Tibial artery (tissue), 4 donors: Measurements from ENCODE around the gene TGIF2.
"Not testable (repeated sequence)": the region's sequence is repeated elsewhere in the genome, so short reads cannot be mapped to it uniquely, and the experiment has no call there.

Experiments used
- DNase-seq, 2 donors: peaks; one replicate each; pipeline ENCODE4 v3.0.0-alpha.2; 2019
- H3K27ac ChIP-seq, 2 donors: fragments of 200-600 bp; sonication (generic) in 1 of 2; 1 replicate in 1 of 2; 2 replicates in 1 of 2; pipeline ENCODE4 v1.5.1; 2018 to 2019; ENCODE audit warnings: mild to moderate bottlenecking in 1 of 2
- H3K27me3 ChIP-seq, 2 donors: fragments of 200-600 bp; sonication (generic) in 1 of 2; one replicate each; pipeline versions ENCODE4 v1.5.1 to v1.6.0; 2016 to 2019
- H3K36me3 ChIP-seq, 3 donors: fragments of 200-600 bp; sonication (generic) in 2 of 3; one replicate each; pipeline ENCODE4 v1.5.1; 2016 to 2019; ENCODE audit warnings: mild to moderate bottlenecking in 2 of 3
- H3K4me1 ChIP-seq, 4 donors: fragments of 200-600 bp; sonication (generic) in 2 of 4; 1 replicate in 3 of 4; 2 replicates in 1 of 4; pipeline ENCODE4 v1.5.1; 2016 to 2019
- H3K4me3 ChIP-seq, 2 donors: fragments of 200-600 bp; sonication (generic) in 1 of 2; 1 replicate in 1 of 2; 2 replicates in 1 of 2; pipeline ENCODE4 v1.5.1; 2018 to 2019; ENCODE audit warnings: mild to moderate bottlenecking in 2 of 2
- H3K9me3 ChIP-seq, 3 donors: fragments of 200-600 bp; sonication (generic) in 1 of 3; one replicate each; pipeline ENCODE4 v1.5.1; 2016 to 2019
- intact Hi-C: fragments of 100-400 bp; cut with DNase I; formaldehyde crosslinking; loops from one replicate; pipeline ENCODE4 v1.15.0; 2023; ENCODE audit warnings: low total_unique reads
- TF ChIP-seq, protein P1 (sequence below), 2 experiments: fragments of 200-600 bp in 1 of 2; fragments of 450-650 bp in 1 of 2; IDR thresholded peaks; one replicate each; pipeline ENCODE4 v1.5.1; 2017 to 2019; ENCODE audit warnings: antibody characterized with exemption in 2 of 2, mild to moderate bottlenecking in 1 of 2, moderate library complexity in 1 of 2

The TGIF2 gene

DNA sequence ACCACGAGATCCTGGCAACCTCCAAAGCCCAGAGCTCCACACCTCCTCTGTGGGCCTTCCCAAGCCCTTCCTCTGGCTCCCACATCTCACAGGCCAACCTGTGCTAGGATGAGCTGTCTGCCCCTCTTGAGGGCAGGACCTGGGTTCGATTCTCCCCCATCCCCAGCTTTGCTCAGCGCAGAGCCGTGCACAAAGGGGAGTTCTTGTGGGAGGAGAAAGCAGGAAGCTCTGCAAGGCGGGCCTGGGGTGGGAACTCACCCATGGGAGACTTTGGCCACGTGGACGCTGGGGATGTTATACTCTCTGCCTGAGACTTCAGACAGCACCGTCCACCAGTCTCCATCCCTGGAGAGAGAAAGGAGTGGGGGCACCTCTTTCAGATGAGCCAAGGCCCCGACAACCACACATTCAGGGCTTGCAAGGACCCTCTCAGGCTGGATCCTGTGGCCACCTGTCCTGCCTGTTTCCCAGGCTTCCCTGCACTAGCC, 59.9 kb downstream of the TGIF2 start:
- no peaks in the 10 kb centered on the region for H3K9me3 ChIP-seq
- no peaks in the 10 kb centered on the region for H3K27me3 ChIP-seq
- no peak overlapping the region for H3K4me3 ChIP-seq
- intact Hi-C loops, result no loop called here
- no peaks in the 10 kb centered on the region for H3K36me3 ChIP-seq
- no peaks in the 10 kb centered on the region for H3K4me1 ChIP-seq
- H3K27ac ChIP-seq, result no peak overlapping the region
- DNase-seq, result no peak
- TF ChIP-seq, protein P1, sequence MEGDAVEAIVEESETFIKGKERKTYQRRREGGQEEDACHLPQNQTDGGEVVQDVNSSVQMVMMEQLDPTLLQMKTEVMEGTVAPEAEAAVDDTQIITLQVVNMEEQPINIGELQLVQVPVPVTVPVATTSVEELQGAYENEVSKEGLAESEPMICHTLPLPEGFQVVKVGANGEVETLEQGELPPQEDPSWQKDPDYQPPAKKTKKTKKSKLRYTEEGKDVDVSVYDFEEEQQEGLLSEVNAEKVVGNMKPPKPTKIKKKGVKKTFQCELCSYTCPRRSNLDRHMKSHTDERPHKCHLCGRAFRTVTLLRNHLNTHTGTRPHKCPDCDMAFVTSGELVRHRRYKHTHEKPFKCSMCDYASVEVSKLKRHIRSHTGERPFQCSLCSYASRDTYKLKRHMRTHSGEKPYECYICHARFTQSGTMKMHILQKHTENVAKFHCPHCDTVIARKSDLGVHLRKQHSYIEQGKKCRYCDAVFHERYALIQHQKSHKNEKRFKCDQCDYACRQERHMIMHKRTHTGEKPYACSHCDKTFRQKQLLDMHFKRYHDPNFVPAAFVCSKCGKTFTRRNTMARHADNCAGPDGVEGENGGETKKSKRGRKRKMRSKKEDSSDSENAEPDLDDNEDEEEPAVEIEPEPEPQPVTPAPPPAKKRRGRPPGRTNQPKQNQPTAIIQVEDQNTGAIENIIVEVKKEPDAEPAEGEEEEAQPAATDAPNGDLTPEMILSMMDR (IDR thresholded peaks at IDR 0.05), result no peak

DNA sequence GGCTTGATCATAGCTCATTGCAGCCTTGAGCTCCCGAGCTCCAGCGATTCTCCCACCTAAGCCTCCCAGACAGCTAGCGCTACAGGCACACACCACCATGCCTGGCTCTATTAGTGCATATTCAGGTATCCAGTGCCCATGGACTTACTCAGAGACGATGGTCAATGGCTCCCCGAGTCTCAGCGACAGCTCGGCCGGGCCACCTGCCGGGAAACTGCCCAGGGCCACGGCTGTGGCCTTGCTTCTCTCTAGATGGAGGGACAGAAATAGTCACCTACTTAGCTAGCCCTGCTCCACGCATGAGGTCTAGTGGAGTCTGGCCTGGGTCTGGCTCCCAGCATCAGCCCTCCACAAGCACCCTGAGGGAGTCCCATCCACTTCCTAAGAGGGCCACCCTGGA, 60.9 kb downstream of the TGIF2 start:
- TF ChIP-seq, protein P1 (IDR thresholded peaks at IDR 0.05), result no peak
- H3K36me3 ChIP-seq, result no peaks in the 10 kb centered on the region
- no peaks in the 10 kb centered on the region for H3K9me3 ChIP-seq
- intact Hi-C loops, result no loop called here
- no peaks in the 10 kb centered on the region for H3K27me3 ChIP-seq
- no peak overlapping the region for H3K27ac ChIP-seq
- no peaks in the 10 kb centered on the region for H3K4me1 ChIP-seq
- DNase-seq, result no peak
- no peak overlapping the region for H3K4me3 ChIP-seq

DNA sequence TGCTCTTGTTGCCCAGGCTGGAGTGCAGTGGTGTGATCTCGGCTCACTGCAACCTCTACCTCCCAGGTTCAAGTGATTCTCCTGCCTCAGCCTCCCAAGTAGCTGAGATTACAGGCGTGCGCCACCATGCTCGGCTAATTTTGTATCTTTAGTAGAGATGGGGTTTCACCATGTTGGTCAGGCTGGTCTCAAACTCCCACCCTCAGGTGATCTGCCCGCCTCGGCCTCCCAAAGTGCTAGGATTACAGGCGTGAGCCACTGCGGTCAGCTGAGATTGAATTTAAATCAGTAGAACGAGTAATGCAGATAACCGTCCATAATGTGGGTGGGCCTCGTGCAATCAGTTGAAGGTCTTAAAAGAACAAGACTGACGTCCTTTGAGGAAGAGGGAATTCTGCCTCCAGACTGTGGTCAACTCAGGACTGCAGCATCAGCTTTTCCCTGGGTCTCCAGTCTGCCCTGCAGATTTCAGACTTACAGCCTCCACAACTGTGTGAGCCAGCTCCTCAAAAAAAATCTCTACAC, 65.5 kb downstream of the TGIF2 start:
- H3K27ac ChIP-seq, H3K4me3 ChIP-seq, intact Hi-C loops, H3K36me3 ChIP-seq, H3K9me3 ChIP-seq, DNase-seq, H3K27me3 ChIP-seq, H3K4me1 ChIP-seq: not testable (repeated sequence)

DNA sequence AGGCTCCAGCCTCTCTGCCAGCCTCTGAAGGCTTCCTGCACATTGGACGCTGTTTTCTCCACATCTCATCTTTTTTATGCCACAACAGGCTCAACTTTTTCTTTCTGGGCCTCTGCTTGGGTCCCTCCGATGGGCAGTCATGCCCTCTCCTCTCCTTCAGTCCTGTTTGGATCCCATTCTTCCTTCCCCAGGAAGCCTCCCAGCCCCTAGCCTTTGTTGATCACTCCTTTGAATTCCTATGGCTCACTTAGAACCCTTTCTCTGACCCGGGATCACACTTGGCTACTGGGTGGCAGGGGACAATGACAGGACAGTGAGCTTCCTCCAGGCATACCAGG, 68.1 kb downstream of the TGIF2 start:
- no peaks in the 10 kb centered on the region for H3K4me1 ChIP-seq
- no peaks in the 10 kb centered on the region for H3K27me3 ChIP-seq
- intact Hi-C loops, result no loop called here
- no peak overlapping the region for H3K4me3 ChIP-seq
- TF ChIP-seq, protein P1 (IDR thresholded peaks at IDR 0.05), result no peak
- H3K36me3 ChIP-seq, result no peaks in the 10 kb centered on the region
- no peak overlapping the region for H3K27ac ChIP-seq
- no peaks in the 10 kb centered on the region for H3K9me3 ChIP-seq
- DNase-seq, result no peak

DNA sequence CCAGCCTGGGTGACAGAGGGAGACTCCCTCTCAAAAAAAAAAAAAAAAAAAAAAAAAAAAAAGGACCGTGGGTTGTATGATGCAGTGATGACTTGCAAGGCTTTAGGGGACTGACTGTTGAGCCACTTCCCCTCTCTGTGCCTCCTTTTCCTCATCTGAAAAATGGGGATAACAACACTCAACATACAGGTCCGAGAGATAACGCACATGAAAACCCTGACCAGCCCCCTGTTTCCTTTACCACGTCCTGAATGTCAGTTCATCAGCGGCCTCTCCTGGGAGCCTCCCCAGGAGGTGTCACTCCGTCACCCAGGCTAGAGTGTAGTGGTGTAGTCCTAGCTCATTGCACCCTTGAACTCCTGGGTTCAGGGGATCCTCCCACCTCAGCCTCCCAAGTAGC, 68.7 kb downstream of the TGIF2 start:
- no peaks in the 10 kb centered on the region for H3K27me3 ChIP-seq
- intact Hi-C loops, result no loop called here
- TF ChIP-seq, protein P1 (IDR thresholded peaks at IDR 0.05), result no peak
- H3K4me3 ChIP-seq, result no peak overlapping the region
- DNase-seq, result no peak
- H3K4me1 ChIP-seq, result no peaks in the 10 kb centered on the region
- H3K27ac ChIP-seq, result no peak overlapping the region
- no peaks in the 10 kb centered on the region for H3K36me3 ChIP-seq
- no peaks in the 10 kb centered on the region for H3K9me3 ChIP-seq
